GM20000 (cell line): ENCODE measurements around the gene R3HCC1L.

Source experiments
- DNase-seq: peaks from one replicate; pipeline ENCODE4 v3.0.0; 2012; ENCODE audit warnings: low spot score
- TF ChIP-seq, protein P1 (sequence below): IDR thresholded peaks from 2 replicates; pipeline ENCODE4 v1.5.1; 2012; ENCODE audit warnings: mild to moderate bottlenecking, control low read depth; ENCODE audit errors: extremely low read depth, missing control alignments

The R3HCC1L gene

GRCh38 chr10:98205351-98205750 is 70.9 kb downstream of the R3HCC1L start:
- TF ChIP-seq, protein P1, sequence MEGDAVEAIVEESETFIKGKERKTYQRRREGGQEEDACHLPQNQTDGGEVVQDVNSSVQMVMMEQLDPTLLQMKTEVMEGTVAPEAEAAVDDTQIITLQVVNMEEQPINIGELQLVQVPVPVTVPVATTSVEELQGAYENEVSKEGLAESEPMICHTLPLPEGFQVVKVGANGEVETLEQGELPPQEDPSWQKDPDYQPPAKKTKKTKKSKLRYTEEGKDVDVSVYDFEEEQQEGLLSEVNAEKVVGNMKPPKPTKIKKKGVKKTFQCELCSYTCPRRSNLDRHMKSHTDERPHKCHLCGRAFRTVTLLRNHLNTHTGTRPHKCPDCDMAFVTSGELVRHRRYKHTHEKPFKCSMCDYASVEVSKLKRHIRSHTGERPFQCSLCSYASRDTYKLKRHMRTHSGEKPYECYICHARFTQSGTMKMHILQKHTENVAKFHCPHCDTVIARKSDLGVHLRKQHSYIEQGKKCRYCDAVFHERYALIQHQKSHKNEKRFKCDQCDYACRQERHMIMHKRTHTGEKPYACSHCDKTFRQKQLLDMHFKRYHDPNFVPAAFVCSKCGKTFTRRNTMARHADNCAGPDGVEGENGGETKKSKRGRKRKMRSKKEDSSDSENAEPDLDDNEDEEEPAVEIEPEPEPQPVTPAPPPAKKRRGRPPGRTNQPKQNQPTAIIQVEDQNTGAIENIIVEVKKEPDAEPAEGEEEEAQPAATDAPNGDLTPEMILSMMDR, result no peak
- no peak for DNase-seq

GRCh38 chr10:98208925-98209324 is 74.5 kb downstream of the R3HCC1L start:
- TF ChIP-seq, protein P1, result no peak
- no peak for DNase-seq

DNA sequence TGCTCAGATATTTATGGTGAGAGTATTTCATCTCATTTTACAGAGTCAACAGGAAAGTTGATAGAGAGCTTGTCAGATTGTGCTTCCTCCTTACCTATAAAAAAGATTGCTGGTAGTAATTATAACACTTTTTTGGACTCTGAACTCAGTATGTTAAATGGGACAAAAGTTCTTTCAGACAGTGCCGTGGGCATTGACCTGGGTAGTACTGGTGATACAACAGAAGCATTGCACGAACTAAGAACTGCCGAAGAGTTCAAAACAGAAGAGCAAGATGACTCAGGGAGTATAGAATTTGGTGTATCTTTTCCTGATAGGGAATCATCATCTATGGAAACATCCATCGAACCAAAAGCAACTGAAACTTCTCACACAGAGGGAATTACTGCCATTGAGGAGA is 75.0 kb downstream of the R3HCC1L start:
- no peak for DNase-seq
- TF ChIP-seq, protein P1, result no peak

DNA sequence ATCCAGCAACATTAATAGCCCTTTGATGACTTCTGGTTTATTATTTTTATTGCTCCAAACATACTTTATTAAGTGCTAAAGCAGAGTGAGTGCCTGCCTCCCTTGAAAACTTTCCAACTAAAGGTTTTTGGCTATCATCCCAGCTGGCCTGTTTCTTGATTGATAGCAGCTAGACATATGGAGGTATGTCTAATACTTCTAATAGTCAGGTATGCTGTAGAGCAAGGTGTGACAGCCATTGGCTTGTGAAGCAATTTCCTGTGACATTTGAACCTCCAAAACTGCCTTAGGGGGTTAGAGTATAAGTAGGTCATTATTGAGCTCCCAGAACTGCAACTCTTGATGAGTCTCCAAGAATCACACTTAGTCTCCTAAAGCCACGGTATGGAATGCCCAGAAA is 77.7 kb downstream of the R3HCC1L start:
- DNase-seq, result no peak
- TF ChIP-seq, protein P1, result no peak

- no peak for DNase-seq
- TF ChIP-seq, protein P1, result no peak
Observed at GRCh38 chr10:98213740-98214139, 79.3 kb downstream of the R3HCC1L start.

GRCh38 chr10:98215373-98215772 is 80.9 kb downstream of the R3HCC1L start:
- DNase-seq, result no peak
- TF ChIP-seq, protein P1, result no peak

- DNase-seq, result no peak
- TF ChIP-seq, protein P1, result no peak
Observed at GRCh38 chr10:98217801-98218200, 83.3 kb downstream of the R3HCC1L start.
